ENCODE measurements around the gene DIP2C.
"Not testable (repeated sequence)": the region's sequence is repeated elsewhere in the genome, so short reads cannot be mapped to it uniquely, and the experiment has no call there.

The DIP2C gene

GRCh38 chr10:396535-397220 lies 292.8 kb downstream of the DIP2C start:
- H3K9me2 ChIP-seq (replicated peaks; ENCODE audit: low read depth, low read length), result no peaks in the 10 kb centered on the region
- H3F3A ChIP-seq (ENCODE audit: low read depth), result no peaks in the 10 kb centered on the region
- no peaks in the 10 kb centered on the region for H3K9me3 ChIP-seq (ENCODE audit: insufficient read depth, low read depth, low read length)
- no peaks in the 10 kb centered on the region for H3K4me1 ChIP-seq (ENCODE audit: insufficient read depth, low read length, poor library complexity, severe bottlenecking)
- no peak overlapping the region for H2AFZ ChIP-seq (ENCODE audit: low read length)
- no peaks in the 10 kb centered on the region for H3K79me2 ChIP-seq (ENCODE audit: insufficient read depth, low read length)
- H3K4me3 ChIP-seq (ENCODE audit: low read length, poor library complexity, severe bottlenecking), result no peak overlapping the region
- H3K4me2 ChIP-seq (ENCODE audit: low read depth, low read length, poor library complexity, severe bottlenecking), result no peak overlapping the region
- TF ChIP-seq EZH2phosphoT487 (IDR thresholded peaks at IDR 0.05; ENCODE audit: borderline replicate concordance) (no peak), CTCF (conservative IDR thresholded peaks at IDR 0.05; ENCODE audit: low read length) (no peak)
- H3K27me3 ChIP-seq (ENCODE audit: insufficient read depth, low read length, poor library complexity, severe bottlenecking), result no peaks in the 10 kb centered on the region
- no peaks in the 10 kb centered on the region for H4K20me1 ChIP-seq (ENCODE audit: insufficient read depth, low read length, poor library complexity, severe bottlenecking)
- H3K9ac ChIP-seq (ENCODE audit: low read depth, low read length, poor library complexity, severe bottlenecking), result no peak overlapping the region
- no peaks in the 10 kb centered on the region for H3K36me3 ChIP-seq (ENCODE audit: insufficient read depth, low read length)

GRCh38 chr10:396107-396506 lies 293.4 kb downstream of the DIP2C start:
- Histone ChIP-seq H4K20me1 (ENCODE audit: insufficient read depth, low read length, poor library complexity, severe bottlenecking) (no peaks in the 10 kb centered on the region), H3K79me2 (ENCODE audit: insufficient read depth, low read length) (no peaks in the 10 kb centered on the region), H3K9me2 (replicated peaks; ENCODE audit: low read depth, low read length) (no peaks in the 10 kb centered on the region), H3K9ac (ENCODE audit: low read depth, low read length, poor library complexity, severe bottlenecking) (no peak overlapping the region), H3K36me3 (ENCODE audit: insufficient read depth, low read length) (no peaks in the 10 kb centered on the region), H3F3A (ENCODE audit: low read depth) (no peaks in the 10 kb centered on the region), H3K4me2 (ENCODE audit: low read depth, low read length, poor library complexity, severe bottlenecking) (no peak overlapping the region), H2AFZ (ENCODE audit: low read length) (no peak overlapping the region), H3K4me1 (ENCODE audit: insufficient read depth, low read length, poor library complexity, severe bottlenecking) (no peaks in the 10 kb centered on the region), H3K9me3 (ENCODE audit: insufficient read depth, low read depth, low read length) (no peaks in the 10 kb centered on the region), H3K27me3 (ENCODE audit: insufficient read depth, low read length, poor library complexity, severe bottlenecking) (no peaks in the 10 kb centered on the region), H3K4me3 (ENCODE audit: low read length, poor library complexity, severe bottlenecking) (no peak overlapping the region)
- TF ChIP-seq EZH2phosphoT487 (IDR thresholded peaks at IDR 0.05; ENCODE audit: borderline replicate concordance), result no peak
- TF ChIP-seq CTCF (conservative IDR thresholded peaks at IDR 0.05; ENCODE audit: low read length), result no peak

- Histone ChIP-seq H3K9ac (ENCODE audit: low read depth, low read length, poor library complexity, severe bottlenecking) (no peak overlapping the region), H3K36me3 (ENCODE audit: insufficient read depth, low read length) (no peaks in the 10 kb centered on the region), H3F3A (ENCODE audit: low read depth) (no peaks in the 10 kb centered on the region), H2AFZ (ENCODE audit: low read length) (no peak overlapping the region), H3K4me1 (ENCODE audit: insufficient read depth, low read length, poor library complexity, severe bottlenecking) (no peaks in the 10 kb centered on the region), H3K4me3 (ENCODE audit: low read length, poor library complexity, severe bottlenecking) (no peak overlapping the region), H4K20me1 (ENCODE audit: insufficient read depth, low read length, poor library complexity, severe bottlenecking) (no peaks in the 10 kb centered on the region), H3K4me2 (ENCODE audit: low read depth, low read length, poor library complexity, severe bottlenecking) (no peak overlapping the region), H3K9me3 (ENCODE audit: insufficient read depth, low read depth, low read length) (no peaks in the 10 kb centered on the region), H3K9me2 (replicated peaks; ENCODE audit: low read depth, low read length) (no peaks in the 10 kb centered on the region), H3K27me3 (ENCODE audit: insufficient read depth, low read length, poor library complexity, severe bottlenecking) (no peaks in the 10 kb centered on the region), H3K79me2 (ENCODE audit: insufficient read depth, low read length) (no peaks in the 10 kb centered on the region)
- TF ChIP-seq CTCF (conservative IDR thresholded peaks at IDR 0.05; ENCODE audit: low read length) (no peak), EZH2phosphoT487 (IDR thresholded peaks at IDR 0.05; ENCODE audit: borderline replicate concordance) (no peak)
These were observed 293.8 kb downstream of the DIP2C start for GRCh38 chr10:395665-396064.

GRCh38 chr10:394439-395101 lies 294.9 kb downstream of the DIP2C start:
- H3K4me2 ChIP-seq (ENCODE audit: low read depth, low read length, poor library complexity, severe bottlenecking); H3K9me3 ChIP-seq (ENCODE audit: insufficient read depth, low read depth, low read length); H3K36me3 ChIP-seq (ENCODE audit: insufficient read depth, low read length); H3K27me3 ChIP-seq (ENCODE audit: insufficient read depth, low read length, poor library complexity, severe bottlenecking); H3K9ac ChIP-seq (ENCODE audit: low read depth, low read length, poor library complexity, severe bottlenecking); H3F3A ChIP-seq (ENCODE audit: low read depth); H3K9me2 ChIP-seq (replicated peaks; ENCODE audit: low read depth, low read length); H3K4me1 ChIP-seq (ENCODE audit: insufficient read depth, low read length, poor library complexity, severe bottlenecking); H3K79me2 ChIP-seq (ENCODE audit: insufficient read depth, low read length); H3K4me3 ChIP-seq (ENCODE audit: low read length, poor library complexity, severe bottlenecking); H4K20me1 ChIP-seq (ENCODE audit: insufficient read depth, low read length, poor library complexity, severe bottlenecking): not testable (repeated sequence)
- peak overlapping the region; percentile 33; the same call in 1 of the 2 replicates for H2AFZ ChIP-seq (ENCODE audit: low read length)

Data from Loucy (cell line).